SK-N-SH (cell line): ENCODE measurements around the gene TMPRSS11D. TPM values are rescaled to one million over a fixed set of nuclear protein-coding genes. Genes with fewer than 3 reads are reported as not detected.

Experiments
- CTCF ChIA-PET: fragments of 300-600, 350-600 bp; formaldehyde crosslinking; extraction: SDS; loops from one replicate; lab custom pipeline; 2021; lab: Yijun Ruan, JAX
- POLR2A ChIA-PET: fragments of 350-600 bp; sonication (Branson Sonifier 250); formaldehyde crosslinking; extraction: SDS; loops from one replicate; lab custom pipeline; 2020; ENCODE audit warnings: antibody characterized with exemption, inconsistent platforms; lab: Yijun Ruan, JAX
- DNase-seq: peaks from one replicate; pipeline ENCODE4 v3.0.0; 2012
- H2AFZ ChIP-seq: fragments of 200-600 bp; sonication (generic); 2 replicates; pipeline ENCODE4 v1.8.1; 2016; ENCODE audit warnings: antibody characterized with exemption, mild to moderate bottlenecking, low read depth
- H3F3A ChIP-seq: fragments of 200-600 bp; sonication (generic); replicated peaks from 2 replicates; pipeline ENCODE3; 2016; ENCODE audit warnings: antibody characterized with exemption, mild to moderate bottlenecking; ENCODE audit not compliant: insufficient read depth
- H3K27ac ChIP-seq, 2 experiments: fragments of 200-500 bp in 1 of 2; fragments of 200-600 bp in 1 of 2; sonication (Bioruptor generic) in 1 of 2; sonication (generic), shearing (Covaris generic) in 1 of 2; 2 replicates each; pipeline versions ENCODE4 v1.5.1 to v1.6.1; 2014 to 2016; ENCODE audit warnings: low read depth in 2 of 2, inconsistent platforms in 1 of 2, low read length in 1 of 2, mild to moderate bottlenecking in 1 of 2, mixed read lengths in 1 of 2
- H3K27me3 ChIP-seq: fragments of 200-600 bp; sonication (generic), shearing (Covaris generic); 2 replicates; pipeline ENCODE4 v1.6.1; 2016; ENCODE audit warnings: mixed run types; ENCODE audit not compliant: insufficient read depth
- H3K36me3 ChIP-seq, 2 experiments: fragments of 200-500 bp in 1 of 2; fragments of 200-600 bp in 1 of 2; sonication (Bioruptor generic) in 1 of 2; sonication (generic) in 1 of 2; replicated peaks in 1 of 2; 2 replicates each; pipeline versions ENCODE3 to v1.5.1; 2014 to 2016; ENCODE audit warnings: low read length in 1 of 2, mild to moderate bottlenecking in 1 of 2; ENCODE audit not compliant: insufficient read depth in 2 of 2, control insufficient read depth in 1 of 2
- H3K4me1 ChIP-seq, 2 experiments: fragments of 200-500 bp in 1 of 2; fragments of 200-600 bp in 1 of 2; sonication (Bioruptor generic) in 1 of 2; sonication (generic), shearing (Covaris generic) in 1 of 2; 2 replicates each; pipeline versions ENCODE4 v1.5.1 to v1.6.1; 2014 to 2016; ENCODE audit warnings: low read depth in 1 of 2, low read length in 1 of 2, mixed run types in 1 of 2; ENCODE audit not compliant: insufficient read depth in 2 of 2, control insufficient read depth in 1 of 2
- H3K4me2 ChIP-seq: fragments of 200-600 bp; sonication (generic), shearing (Covaris generic); 2 replicates; pipeline ENCODE4 v1.6.1; 2017; ENCODE audit warnings: mixed run types
- H3K4me3 ChIP-seq, 2 experiments: fragments of 200-500 bp in 1 of 2; fragments of 200-600 bp in 1 of 2; sonication (Bioruptor generic) in 1 of 2; sonication (generic), shearing (Covaris generic) in 1 of 2; 2 replicates each; pipeline versions ENCODE4 v1.5.1 to v1.8.1; 2014 to 2016; ENCODE audit warnings: low read depth in 2 of 2, inconsistent platforms in 1 of 2, low read length in 1 of 2, mild to moderate bottlenecking in 1 of 2, mixed read lengths in 1 of 2, moderate library complexity in 1 of 2
- H3K79me2 ChIP-seq: fragments of 200-600 bp; sonication (generic); 2 replicates; pipeline ENCODE4 v1.8.1; 2017; ENCODE audit warnings: mild to moderate bottlenecking; ENCODE audit not compliant: insufficient read depth
- H3K9ac ChIP-seq: fragments of 200-600 bp; sonication (generic); 2 replicates; pipeline ENCODE4 v1.6.1; 2017; ENCODE audit warnings: mixed run types
- H3K9me2 ChIP-seq: fragments of 200-600 bp; sonication (generic); 2 replicates; pipeline ENCODE4 v1.6.1; 2017; ENCODE audit warnings: mixed run types
- H3K9me3 ChIP-seq: fragments of 200-600 bp; sonication (generic); 2 replicates; pipeline ENCODE4 v1.6.1; 2017; ENCODE audit warnings: mixed run types, mild to moderate bottlenecking, moderate library complexity
- H4K20me1 ChIP-seq: fragments of 200-600 bp; sonication (generic); 2 replicates; pipeline ENCODE4 v1.6.1; 2017; ENCODE audit warnings: mild to moderate bottlenecking, mixed run types; ENCODE audit not compliant: insufficient read depth
- CHD2 ChIP-seq: fragments of 150-350 bp; IDR thresholded peaks from 2 replicates; pipeline ENCODE4 v1.6.1; 2018; ENCODE audit warnings: low read length; ENCODE audit not compliant: partially characterized antibody
- CTCF ChIP-seq: fragments of 200-600 bp; sonication (generic); IDR thresholded peaks from 2 replicates; pipeline ENCODE4 v1.6.1; 2017; ENCODE audit warnings: antibody characterized with exemption, mild to moderate bottlenecking, moderate library complexity
- EZH2phosphoT487 ChIP-seq: fragments of 200-600 bp; sonication (generic); IDR thresholded peaks from 2 replicates; pipeline ENCODE4 v1.6.1; 2017; ENCODE audit warnings: low read depth, mixed run types, mild to moderate bottlenecking, antibody characterized with exemption, moderate library complexity, borderline replicate concordance
- FOSL2 ChIP-seq: IDR thresholded peaks from 2 replicates; pipeline ENCODE4 v1.4.0; 2012; ENCODE audit warnings: low read depth, mild to moderate bottlenecking, moderate library complexity, borderline replicate concordance
- FOXJ3 ChIP-seq: sonication (generic); formaldehyde crosslinking; IDR thresholded peaks from 2 replicates; pipeline ENCODE4 v1.5.1; 2020; ENCODE audit warnings: mild to moderate bottlenecking, missing genetic modification reagents
- GABPA ChIP-seq: IDR thresholded peaks from 2 replicates; pipeline ENCODE4 v1.4.0; 2012; ENCODE audit warnings: low read depth, mild to moderate bottlenecking
- MEF2A ChIP-seq: IDR thresholded peaks from 2 replicates; pipeline ENCODE4 v1.4.0; 2012; ENCODE audit warnings: low read depth, borderline replicate concordance
- PBX3 ChIP-seq: IDR thresholded peaks from 2 replicates; pipeline ENCODE4; 2012
- POLR2AphosphoS5 ChIP-seq: IDR thresholded peaks from 2 replicates; pipeline ENCODE4 v1.6.1; 2012; ENCODE audit warnings: low read depth, low read length
- RAD21 ChIP-seq: IDR thresholded peaks from 2 replicates; pipeline ENCODE4 v1.6.1; 2012; ENCODE audit warnings: mild to moderate bottlenecking, low read length
- RFX5 ChIP-seq: IDR thresholded peaks from 2 replicates; pipeline ENCODE4 v1.6.1; 2012; ENCODE audit warnings: mild to moderate bottlenecking, improper control_type of control experiment, low read length
- SIN3A ChIP-seq: IDR thresholded peaks from 2 replicates; pipeline ENCODE4 v1.6.1; 2012; ENCODE audit warnings: low read depth, mild to moderate bottlenecking, low read length, moderate library complexity, borderline replicate concordance
- SMC3 ChIP-seq: IDR thresholded peaks from 2 replicates; pipeline ENCODE4 v1.6.1; 2012; ENCODE audit warnings: low read depth, low read length, improper control_type of control experiment
- TAF1 ChIP-seq: IDR thresholded peaks from 2 replicates; pipeline ENCODE4 v1.6.1; 2012; ENCODE audit warnings: low read depth, mild to moderate bottlenecking, low read length, moderate library complexity, borderline replicate concordance
- TCF12 ChIP-seq: IDR thresholded peaks from 2 replicates; pipeline ENCODE4 v1.4.0; 2012
- TEAD4 ChIP-seq: IDR thresholded peaks from 2 replicates; pipeline ENCODE4 v1.4.0; 2012; ENCODE audit warnings: mild to moderate bottlenecking, borderline replicate concordance; ENCODE audit not compliant: insufficient read depth
- ZBTB33 ChIP-seq: IDR thresholded peaks from 2 replicates; pipeline ENCODE4 v1.4.0; 2012; ENCODE audit warnings: low read depth, borderline replicate concordance
- WGBS: methylation state at CpG from one replicate; pipeline ENCODE4 v1.1.6; 2017; ENCODE audit warnings: low lambda C conversion rate; 5-methylcytosine and 5-hydroxymethylcytosine counted together
- polyA plus RNA-seq, 3 experiments: library from polyadenylated mRNA; depleted of rRNA; stranded (reverse); fragments of >200 nt; gene quantifications; 2 replicates each; pipeline ENCODE4 v1.2.3, GENCODE V29; 2012
- TF ChIP-seq, protein P1 (sequence below): fragments of 150-350 bp; IDR thresholded peaks from 2 replicates; pipeline ENCODE4 v1.6.1; 2016; ENCODE audit warnings: mild to moderate bottlenecking, low read depth, low read length

The TMPRSS11D gene
- polyA plus RNA-seq, 1 of the 3 experiments (the other 2 are of a cell fraction) = 0.02 TPM

- POLR2A ChIA-PET = no interaction called here
- no peak overlapping the region for H3K9ac ChIP-seq
- no peak for TF ChIP-seq SMC3
- no peak for TF ChIP-seq POLR2AphosphoS5
- TF ChIP-seq TCF12 = no peak
- no peak for TF ChIP-seq FOXJ3
- no peak for TF ChIP-seq RFX5
- TF ChIP-seq, protein P1, sequence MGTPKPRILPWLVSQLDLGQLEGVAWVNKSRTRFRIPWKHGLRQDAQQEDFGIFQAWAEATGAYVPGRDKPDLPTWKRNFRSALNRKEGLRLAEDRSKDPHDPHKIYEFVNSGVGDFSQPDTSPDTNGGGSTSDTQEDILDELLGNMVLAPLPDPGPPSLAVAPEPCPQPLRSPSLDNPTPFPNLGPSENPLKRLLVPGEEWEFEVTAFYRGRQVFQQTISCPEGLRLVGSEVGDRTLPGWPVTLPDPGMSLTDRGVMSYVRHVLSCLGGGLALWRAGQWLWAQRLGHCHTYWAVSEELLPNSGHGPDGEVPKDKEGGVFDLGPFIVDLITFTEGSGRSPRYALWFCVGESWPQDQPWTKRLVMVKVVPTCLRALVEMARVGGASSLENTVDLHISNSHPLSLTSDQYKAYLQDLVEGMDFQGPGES = no peak
- TF ChIP-seq TAF1 = no peak
- TF ChIP-seq MEF2A = no peak
- TF ChIP-seq PBX3 = no peak
- no peak for TF ChIP-seq GABPA
- TF ChIP-seq RAD21 = no peak
- no peak for TF ChIP-seq TEAD4
- TF ChIP-seq ZBTB33 = no peak
- no peak for TF ChIP-seq CTCF
- no peak for TF ChIP-seq CHD2
- TF ChIP-seq SIN3A = no peak
- no peak for TF ChIP-seq FOSL2
- TF ChIP-seq EZH2phosphoT487 = no peak
- H3K27ac ChIP-seq = no peak overlapping the region
- H3K9me2 ChIP-seq = no peaks in the 10 kb centered on the region
- 30% methylated on average over 3 of the region's 3 CpGs for WGBS
- no peak overlapping the region for H3K4me3 ChIP-seq
- no peaks in the 10 kb centered on the region for H3K79me2 ChIP-seq
- no peaks in the 10 kb centered on the region for H3K27me3 ChIP-seq
- no peaks in the 10 kb centered on the region for H4K20me1 ChIP-seq
- H3K4me2 ChIP-seq = no peak overlapping the region
- DNase-seq = no peak
- H3K9me3 ChIP-seq = no peaks in the 10 kb centered on the region
- H3K4me1 ChIP-seq = no peaks in the 10 kb centered on the region
- no peak overlapping the region for H2AFZ ChIP-seq
- H3K36me3 ChIP-seq = no peaks in the 10 kb centered on the region
- CTCF ChIA-PET = no interaction called here
- no peaks in the 10 kb centered on the region for H3F3A ChIP-seq
Observed at GRCh38 chr4:67931256-67931655, 47.5 kb upstream of the TMPRSS11D start.
